KBM-7 (cell line): ENCODE data around the gene PGAM1.
A peak's percentile ranks its signal among the peaks of the same experiment; 100 is the strongest.

ENCODE experiments used
- DNase-seq: peaks from one replicate; pipeline ENCODE4 v3.0.0-alpha.2; 2015
- in situ Hi-C: fragments of 300-500 bp; cut with MboI; formaldehyde crosslinking; loops from 2 replicates; pipeline ENCODE4 v1.14.3; 2020; ENCODE audit warnings: low sequenced_read_pairs, low pct_unique_long_range_greater_than_20kb, mixed read lengths

The PGAM1 gene

DNA sequence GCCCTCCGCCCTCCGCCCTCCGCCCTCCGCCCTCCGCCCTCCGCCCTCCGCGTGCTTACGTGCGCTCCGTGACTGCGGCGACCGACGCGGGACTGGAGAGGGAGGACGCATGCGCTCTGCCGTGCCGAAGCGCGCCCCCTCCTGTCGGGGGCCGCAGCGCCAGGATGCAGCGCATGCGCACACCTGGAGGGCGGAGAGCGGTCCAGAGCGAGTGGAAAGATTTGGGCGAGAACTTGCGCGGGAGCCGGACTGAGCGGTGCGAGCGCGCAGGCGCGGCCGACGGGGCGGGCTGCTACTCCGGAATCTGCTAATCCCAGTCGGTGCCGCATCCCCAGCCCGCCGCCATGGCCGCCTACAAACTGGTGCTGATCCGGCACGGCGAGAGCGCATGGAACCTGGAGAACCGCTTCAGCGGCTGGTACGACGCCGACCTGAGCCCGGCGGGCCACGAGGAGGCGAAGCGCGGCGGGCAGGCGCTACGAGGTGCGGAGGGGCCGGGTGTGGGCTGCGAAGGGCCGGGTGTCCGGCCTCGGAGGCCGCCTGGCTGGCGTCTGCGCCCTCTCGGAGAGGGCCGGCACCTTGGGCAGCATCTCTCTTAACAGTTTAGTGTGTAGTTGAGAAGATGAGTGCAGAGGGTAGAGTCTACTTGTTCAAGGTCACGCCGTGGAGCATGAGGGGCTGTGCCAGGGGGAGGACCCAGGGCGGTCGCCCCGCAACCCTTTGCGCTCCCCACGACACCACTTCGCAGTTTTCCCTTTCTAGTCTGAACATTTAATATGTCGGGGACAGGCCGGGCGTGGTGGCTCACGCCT, at the start of gene PGAM1:
Gene PGAM1, plus strand, starts transcription at position 228 of the 812 bp plus-strand sequence. Its CDS starts 117 bp downstream, at position 345.
- in situ Hi-C loops = no loop called here
- DNase-seq = peak; percentile 98

DNA sequence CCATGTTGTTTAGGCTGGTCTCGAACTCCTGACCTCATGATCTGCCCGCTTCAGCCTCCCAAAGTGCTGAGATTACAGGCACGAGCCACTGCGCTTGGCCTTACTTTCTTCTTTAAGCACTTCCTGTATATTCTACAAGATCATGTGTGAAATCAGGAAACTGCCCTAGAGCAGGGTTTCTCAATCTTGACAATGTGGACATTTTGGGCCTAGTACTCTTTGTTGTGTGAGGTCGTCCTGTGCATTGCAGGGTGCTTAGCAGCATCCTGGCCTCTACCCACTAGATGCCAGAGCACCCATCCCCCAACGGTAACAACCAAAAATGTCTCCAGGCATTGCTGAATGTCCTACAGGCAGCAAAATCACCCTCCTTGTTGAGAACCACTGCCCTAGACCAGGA, 49.6 kb upstream of the PGAM1 start:
- no peak for DNase-seq
- in situ Hi-C loops = no loop called here

DNA sequence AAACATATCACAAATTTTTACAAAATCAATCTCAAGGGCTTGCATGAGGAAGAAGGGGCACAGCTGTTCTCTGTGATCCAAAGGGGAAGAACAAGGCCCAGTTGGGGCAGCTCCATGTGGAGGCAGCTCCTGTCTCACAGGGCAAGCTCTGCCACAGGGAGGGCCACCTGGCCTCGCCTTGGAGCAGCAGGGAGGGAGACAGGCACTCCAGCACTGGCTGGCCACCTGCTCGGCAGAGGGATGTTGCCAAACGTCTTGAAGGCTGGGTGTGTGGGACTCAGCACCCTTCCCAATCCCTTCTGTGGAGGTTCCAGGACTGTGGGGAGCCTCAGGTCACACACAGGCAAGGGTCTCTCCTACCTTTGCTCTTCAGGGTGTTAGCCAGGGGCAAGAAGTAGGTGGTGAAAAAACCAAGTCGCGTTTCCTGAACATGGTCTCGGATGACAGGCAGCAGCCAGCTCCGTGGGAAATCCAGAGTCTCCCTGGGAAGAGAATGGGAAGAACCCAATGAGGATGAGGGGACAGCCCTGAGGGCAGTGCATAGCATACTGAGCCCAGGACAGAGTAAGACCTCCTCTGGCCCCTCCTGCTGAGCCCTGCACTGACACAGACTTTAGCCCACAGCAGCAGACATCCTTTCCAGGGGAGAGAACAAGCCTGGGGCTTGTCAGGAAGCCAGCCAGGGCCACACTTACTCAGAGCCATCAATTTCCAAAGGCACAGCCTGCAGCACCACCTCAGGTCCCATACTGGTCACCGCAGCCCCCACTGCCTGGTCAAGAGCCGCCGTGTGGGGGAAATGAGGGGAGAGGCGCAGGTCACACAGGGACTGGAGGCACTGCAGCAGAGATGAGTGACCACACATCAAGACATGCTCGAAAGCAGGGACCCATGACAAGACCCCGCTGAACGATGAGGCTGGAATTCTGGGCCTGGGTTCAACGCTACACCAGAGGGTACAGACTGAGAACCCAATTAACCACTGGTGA, 46.8 kb upstream of the PGAM1 start:
- in situ Hi-C loops = no loop called here
- no peak for DNase-seq

DNA sequence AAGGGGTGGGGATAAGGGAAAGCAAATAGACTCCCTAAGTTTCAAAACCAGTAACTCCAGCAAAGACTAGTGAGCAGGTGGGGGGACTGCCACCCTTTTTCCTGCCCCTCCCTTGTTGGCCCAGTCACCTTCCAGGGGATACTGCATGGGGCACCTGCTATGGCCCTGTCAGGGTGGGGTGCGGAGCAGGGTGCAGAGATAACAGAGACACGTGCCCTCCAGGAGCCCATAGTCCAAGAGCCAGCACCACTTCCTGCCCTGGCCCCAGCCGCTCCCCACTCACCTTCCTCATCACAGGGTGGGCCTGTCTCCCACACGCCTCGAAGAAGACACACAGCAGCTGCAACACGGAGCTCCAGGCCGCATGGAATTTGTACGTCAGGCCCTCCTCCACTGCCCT, 45.5 kb upstream of the PGAM1 start:
- DNase-seq = no peak
- in situ Hi-C loops = no loop called here

DNA sequence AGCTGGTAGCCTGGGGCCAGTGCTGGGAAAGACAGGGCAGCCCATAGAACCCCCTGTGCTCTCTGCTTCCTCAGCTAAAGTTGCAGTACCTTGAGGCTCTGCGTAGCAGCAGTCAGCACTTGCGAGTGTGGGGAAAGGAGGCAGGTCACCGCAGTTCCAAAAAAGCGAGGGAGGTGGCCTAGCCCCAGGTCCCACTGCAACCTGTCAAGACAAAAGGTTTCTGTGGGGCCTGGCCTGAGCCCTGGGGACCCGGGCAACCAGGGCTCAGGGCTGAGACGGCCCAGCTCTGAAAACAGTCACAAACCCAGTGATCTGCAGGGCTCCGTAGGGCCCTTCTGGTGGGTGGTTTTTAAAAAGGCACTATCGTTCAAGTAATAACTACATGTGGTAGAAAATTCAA, 44.4 kb upstream of the PGAM1 start:
- in situ Hi-C loops = no loop called here

DNA sequence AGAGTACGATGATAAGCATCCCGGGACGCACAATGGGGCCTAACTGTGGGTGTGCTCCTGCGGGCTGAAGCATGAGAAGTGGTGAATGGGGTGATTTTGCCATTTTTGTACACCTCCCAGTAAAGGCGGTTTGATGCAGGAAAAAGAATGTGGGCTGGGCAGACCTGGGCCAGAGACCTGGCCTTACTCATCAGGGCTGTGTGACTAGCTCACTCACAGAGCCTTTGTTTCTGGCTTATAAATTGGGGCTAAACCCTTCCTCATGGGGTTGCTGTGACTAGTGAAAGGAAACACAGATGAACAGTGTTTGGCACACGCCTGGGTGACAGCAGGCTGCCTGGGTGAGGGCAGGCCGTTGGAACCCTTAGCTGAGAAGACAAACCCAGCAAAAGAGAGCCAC, 42.8 kb upstream of the PGAM1 start:
- DNase-seq = no peak
- in situ Hi-C loops = no loop called here

More for the DNA sequence above, 44.4 kb upstream of the PGAM1 start:
- no peak for DNase-seq

DNA sequence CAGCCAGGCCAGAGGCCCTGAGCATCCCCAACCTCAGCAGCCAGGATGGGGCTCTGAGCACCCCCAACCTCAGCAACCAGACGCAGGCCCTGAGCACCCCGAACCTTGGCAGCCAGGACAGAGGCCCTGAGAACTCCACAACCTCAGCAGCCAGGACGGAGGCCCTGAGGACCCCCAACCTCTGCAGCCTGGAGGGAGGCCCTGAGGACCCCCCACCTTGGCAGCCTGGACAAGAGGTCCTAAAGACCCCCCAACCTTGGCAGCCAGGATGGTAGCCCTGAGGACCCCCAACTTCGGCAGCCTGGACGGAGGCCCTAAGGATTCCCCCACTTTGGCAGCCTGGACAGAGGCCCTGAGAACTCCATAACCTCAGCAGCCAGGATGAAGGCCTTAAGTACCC, 41.8 kb upstream of the PGAM1 start:
- in situ Hi-C loops = no loop called here
- DNase-seq = no peak

DNA sequence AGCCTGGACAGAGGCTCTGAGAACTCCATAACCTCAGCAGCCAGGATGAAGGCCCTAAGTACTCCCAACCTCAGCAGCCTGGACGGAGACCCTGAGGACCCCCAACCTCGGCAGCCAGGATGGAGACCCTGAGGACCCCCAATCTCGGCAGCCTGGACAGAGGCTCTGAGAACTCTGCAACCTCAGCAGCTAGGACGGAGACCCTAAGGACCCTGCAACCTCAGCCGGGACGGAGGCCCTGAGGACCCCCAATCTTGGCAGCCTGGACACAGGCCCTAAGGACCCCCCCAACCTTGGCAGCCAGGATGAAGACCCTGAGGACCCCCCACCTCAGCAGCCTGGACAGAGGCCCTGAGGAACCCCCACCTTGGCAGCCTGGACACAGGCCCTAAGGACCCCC, 41.4 kb upstream of the PGAM1 start:
- no peak for DNase-seq
- in situ Hi-C loops = no loop called here

DNA sequence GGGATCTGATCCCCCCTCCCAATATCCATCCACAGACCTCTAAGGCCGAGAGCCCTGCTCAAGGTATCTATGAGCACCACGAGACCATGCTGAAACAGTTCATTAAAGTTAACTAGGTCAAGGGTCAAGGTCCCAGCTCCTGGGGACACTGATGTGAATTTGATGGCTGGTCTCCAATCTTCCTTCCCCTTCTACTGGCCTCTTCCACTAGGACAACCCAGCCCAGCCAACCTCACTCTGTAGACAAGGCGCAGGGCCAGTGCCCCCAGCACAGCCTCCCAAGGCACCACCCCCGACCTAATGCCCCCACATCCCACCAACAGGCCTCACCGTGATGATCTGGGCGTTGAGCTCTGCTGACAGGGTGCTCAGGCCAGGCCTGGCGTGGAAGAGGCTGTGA, 40.4 kb upstream of the PGAM1 start:
- in situ Hi-C loops = no loop called here
- DNase-seq = no peak

DNA sequence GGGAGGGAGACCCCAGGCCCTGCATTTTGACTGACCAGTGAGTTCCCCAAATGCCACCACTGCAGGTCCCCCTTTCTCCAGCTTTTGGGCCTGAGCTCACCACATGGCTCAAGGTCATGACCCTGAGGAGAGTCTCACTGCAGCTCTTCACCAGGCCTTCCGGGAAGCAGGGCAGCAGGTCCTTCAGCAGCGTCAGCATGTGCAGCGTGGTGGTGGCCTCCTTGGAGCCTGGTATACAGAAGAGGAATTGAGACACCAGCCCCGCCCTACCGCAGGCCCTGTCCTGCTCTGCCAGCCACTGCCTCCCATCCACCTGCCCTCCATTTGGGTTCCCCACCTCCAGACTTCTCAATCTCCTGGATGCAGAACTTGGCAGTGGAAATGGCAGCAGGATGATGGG, 37.8 kb upstream of the PGAM1 start:
- in situ Hi-C loops = no loop called here
- DNase-seq = no peak

DNA sequence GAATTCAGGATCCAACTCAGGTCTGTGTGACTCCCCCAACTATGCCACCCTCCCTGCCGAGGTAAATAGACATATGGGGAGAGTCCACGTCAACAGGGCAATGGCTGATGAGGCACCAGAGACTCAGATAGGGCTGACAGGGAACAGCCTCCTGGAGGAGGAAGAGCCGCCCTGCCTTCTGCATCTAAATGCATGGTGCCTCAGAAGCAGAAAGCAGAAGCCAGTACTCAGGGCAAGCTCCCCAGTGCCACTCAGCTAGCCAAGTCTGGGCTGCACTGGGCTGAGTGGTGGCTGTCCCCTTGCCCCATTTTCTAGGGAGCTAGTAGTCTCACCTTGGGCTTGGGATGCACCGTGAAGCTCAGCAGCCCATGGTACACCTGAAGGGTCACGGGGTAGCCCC, 35.9 kb upstream of the PGAM1 start:
- DNase-seq = no peak
- in situ Hi-C loops = no loop called here

DNA sequence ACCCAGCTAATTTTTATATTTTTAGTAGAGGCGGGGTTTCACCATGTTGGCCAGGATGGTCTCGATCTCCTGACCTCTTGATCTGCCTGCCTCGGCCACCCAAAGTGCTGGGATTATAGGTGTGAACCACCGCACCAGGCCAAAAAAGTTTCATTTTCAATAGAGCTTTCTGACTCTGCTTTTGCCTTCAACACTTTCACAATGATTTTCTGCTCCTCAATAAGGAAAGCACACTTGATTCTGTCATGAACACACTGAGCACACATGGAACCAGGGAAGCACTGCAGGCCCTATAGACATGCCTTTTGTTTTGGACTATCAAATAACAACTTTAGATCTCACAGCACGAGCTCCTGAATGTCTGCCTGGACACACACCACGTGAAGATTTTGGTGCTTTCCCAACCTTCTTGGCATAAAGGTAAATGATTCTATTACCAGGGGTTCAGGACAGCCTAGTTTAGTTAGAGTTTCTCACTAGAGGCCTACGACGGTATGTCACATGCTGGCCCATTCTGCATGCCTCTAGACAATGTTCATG, 32.9 kb upstream of the PGAM1 start:
- in situ Hi-C loops = no loop called here
- no peak for DNase-seq

DNA sequence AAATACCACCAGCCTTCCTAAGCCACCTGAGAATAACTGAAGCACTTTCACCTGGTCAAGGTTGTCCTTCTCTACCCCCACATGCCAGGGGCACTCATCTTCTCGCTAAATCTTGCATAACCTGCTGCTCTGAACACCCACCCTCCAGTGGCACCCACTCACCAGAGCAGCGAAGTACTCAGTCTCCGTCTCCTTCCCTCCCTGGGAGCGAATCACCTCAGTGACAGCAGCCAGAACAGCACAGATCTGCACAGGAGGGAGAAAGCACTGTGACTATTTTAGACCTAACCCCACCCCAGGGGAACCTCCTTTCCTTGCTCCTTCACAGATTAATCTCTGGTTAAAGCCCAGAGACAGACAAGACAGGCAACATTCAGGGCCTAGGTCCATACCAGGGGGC, 29.9 kb upstream of the PGAM1 start:
- no peak for DNase-seq
- in situ Hi-C loops = no loop called here

DNA sequence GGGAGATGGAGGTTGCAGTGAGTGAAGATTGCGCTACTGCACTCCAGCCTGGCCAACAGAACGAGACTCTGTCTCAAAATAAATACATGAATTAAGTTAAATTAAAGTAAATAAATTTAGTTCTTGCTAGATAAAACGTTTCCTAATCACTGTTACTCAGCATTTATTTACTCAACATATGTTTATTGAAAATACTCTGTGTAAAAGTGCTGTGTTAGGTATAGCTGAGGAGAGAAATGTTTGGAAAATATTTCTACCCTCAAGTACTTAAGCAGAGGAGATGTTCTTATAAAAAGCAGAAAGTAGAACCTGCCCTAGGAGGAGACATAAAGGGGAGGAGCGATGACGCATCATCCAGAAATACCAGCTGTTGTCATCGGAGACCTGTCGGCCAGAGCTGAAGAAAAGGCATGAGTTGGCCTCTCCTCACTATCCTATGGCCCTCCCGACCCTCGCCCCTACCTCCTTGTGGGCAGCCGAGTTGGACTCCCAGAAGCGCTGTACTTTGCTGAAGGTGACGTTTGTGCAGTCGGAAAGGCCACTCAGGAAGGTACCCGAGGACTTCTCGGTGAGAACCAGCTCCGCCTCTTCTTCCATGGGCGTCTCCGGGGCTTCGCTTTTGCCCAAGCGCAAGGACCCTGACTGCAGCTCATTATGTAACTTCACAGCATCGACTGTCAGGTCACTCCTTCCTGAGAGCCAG, 26.0 kb upstream of the PGAM1 start:
- peak; percentile 75 for DNase-seq
- in situ Hi-C loops = no loop called here

DNA sequence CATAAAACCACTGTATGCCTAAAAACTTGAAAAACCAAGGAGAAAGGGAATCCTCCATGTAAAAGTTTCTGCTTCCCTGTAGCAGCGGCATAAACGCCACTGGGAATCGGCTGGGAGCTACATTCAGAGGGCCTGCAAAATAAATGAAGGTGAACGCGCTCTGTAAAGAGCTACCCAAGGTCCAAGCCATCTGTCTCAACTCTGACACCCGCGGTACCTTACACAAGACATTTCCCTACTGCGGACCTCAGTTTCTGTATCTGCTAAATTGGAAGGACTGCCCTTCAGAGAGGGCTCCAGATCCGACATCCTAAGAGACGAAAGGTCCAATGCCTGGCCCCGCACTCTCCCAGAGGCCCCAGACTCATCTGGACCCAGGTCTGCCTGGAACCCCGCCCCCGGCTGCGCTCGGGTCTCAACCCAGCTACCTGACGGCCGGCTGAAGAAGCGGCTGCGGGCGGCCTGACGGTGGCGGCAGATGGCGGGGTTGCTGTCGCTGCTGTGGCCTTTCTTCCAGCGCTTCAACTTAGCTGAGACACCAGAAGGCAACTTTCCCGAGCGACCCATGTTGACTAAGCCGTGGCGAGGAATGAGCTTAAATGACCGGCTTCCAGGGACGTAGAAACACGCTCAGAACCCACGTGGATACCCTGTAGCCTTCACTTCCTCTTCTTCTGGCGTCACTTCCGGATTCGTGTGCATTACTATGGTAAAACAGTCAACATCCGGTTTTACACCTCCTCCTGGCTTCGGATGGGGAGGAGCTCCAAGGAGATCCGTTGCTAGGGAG, 25.1 kb upstream of the PGAM1 start, which contains the start of gene RRP12:
Gene RRP12, minus strand, starts transcription at position 676 of the 790 bp plus-strand sequence. Its CDS starts 109 bp downstream, at position 567.
- DNase-seq = peak; percentile 96
- in situ Hi-C loops = no loop called here

DNA sequence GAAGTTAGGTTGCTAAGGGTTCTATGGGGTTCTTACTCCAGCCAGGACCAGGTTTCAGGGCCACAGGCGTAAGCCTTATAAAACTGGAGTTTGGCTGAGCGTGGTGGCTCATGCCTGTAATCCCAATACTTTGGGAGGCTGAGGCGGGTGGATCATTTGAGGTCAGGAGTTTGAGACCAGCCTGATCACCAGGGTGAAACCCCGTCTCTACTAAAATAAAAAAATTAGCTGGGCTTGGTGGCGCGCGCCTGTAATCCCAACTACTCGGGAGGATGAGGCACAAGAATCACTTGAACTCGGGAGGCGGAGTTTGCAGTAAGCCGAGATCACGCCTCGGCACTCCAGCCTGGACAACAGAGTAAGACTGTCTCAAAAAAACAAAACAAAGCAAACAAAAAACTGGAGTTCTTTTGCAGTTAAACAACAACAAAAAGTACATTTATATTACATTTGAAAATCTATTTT, 24.5 kb upstream of the PGAM1 start:
- in situ Hi-C loops = no loop called here
- no peak for DNase-seq

DNA sequence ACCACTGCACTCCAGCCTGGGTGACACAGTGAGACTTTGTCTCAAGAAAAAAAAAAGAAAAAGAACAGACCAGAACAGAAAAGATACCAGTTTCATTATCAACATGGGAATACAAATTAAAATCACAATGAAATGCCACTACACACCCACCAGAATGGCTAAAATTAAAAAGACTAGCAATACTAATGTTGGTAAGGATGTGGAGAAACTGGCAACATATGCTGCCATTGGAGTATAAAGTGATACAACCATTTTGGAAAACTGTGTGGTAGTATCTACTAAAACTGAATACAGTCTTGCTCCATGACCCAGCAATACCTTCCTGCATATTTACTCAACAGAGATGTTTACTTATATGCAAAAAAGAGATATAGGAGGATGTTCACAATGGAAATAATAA, 21.9 kb upstream of the PGAM1 start:
- DNase-seq = no peak
- in situ Hi-C loops = no loop called here

DNA sequence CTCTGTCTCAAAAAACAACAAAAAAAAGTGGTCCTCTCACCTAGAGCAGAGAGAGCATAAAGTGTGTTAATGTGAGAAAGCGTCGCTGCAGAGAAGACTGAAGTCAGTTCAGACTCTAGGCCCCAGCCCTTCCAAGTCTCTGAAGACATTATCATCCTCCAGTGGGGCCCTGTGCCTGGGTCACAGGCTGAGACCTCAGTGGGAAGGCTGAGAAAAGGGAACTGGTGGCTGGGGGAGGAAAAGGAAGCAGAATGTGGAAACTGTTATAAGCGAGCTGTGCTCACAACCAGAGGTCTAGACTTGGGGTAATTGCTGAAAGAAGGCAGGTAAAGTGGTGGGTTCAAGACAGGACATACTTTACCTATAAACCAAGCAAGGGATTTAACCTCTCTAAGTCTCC, 19.9 kb upstream of the PGAM1 start:
- DNase-seq = peak; percentile 85
- in situ Hi-C loops = no loop called here
